ENCODE measurements around the gene PHACTR3.
A peak's percentile ranks its signal among the peaks of the same experiment; 100 is the strongest.

Gene PHACTR3

DNA sequence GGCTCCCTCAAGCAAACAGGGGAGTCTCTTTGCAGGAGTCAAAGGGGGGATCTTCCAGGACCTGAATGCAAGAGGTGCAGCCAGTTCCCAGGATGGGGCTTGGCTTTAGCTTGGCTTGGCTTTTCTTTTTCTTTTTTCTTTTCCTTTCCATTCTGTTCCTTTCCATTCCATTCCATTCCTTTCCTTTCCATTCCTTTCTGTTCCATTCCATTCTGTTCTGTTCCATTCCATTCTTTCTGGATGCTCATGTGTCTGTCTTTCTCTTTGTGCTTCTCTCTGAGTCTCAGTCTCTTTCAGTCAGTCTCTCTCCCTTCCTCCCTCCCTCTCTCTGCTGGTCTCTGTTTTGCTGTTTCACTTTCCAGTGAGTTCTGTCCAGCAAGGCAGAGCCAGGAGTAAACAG, 163.3 kb downstream of the PHACTR3 start:
- DNase-seq: no peak

DNA sequence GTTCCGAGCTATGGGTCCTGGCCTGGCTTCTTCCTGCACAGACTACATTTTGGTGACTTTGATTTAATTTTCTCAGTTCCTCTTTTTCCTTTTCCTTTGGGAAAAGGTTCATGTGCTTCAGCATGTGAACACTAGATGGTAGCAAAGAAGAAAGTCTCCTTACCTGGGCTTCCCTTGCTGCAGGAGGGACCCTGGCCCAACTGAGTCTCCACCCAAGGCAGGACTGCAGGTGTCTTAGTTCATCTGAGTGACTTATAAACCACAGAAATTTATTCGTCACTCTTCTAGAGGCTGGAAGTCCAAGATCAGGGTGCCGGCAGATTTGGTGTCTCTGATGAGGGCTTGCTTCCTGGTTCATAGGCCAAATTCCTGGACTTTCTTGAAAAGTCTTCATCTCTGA, 165.9 kb downstream of the PHACTR3 start:
- DNase-seq: no peak

DNA sequence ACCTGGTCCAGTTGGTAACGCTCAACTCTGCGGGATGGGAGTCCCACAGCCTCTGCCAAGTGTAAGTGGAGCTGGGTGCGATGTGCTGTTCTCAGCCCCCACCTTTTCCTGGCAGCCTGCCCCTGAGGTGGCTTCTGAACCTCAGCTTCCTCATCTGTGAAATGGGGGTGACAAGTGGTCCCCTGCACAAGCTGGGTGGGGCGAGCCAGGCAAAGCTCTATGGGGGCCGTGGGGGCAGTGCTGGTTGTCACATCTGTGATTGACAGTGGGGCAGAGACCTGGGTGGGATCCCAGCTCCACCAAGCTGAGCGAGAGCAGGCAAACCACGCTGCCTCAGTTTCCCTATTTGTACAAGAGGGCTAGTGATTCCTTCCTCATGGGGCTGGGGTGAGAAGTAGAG, 166.5 kb downstream of the PHACTR3 start:
- DNase-seq: no peak

GRCh38 chr20:59771506-59772372, 167.4 kb downstream of the PHACTR3 start:
- DNase-seq: no peak

GRCh38 chr20:59772373-59772705, 168.0 kb downstream of the PHACTR3 start:
- no peak for DNase-seq

DNA sequence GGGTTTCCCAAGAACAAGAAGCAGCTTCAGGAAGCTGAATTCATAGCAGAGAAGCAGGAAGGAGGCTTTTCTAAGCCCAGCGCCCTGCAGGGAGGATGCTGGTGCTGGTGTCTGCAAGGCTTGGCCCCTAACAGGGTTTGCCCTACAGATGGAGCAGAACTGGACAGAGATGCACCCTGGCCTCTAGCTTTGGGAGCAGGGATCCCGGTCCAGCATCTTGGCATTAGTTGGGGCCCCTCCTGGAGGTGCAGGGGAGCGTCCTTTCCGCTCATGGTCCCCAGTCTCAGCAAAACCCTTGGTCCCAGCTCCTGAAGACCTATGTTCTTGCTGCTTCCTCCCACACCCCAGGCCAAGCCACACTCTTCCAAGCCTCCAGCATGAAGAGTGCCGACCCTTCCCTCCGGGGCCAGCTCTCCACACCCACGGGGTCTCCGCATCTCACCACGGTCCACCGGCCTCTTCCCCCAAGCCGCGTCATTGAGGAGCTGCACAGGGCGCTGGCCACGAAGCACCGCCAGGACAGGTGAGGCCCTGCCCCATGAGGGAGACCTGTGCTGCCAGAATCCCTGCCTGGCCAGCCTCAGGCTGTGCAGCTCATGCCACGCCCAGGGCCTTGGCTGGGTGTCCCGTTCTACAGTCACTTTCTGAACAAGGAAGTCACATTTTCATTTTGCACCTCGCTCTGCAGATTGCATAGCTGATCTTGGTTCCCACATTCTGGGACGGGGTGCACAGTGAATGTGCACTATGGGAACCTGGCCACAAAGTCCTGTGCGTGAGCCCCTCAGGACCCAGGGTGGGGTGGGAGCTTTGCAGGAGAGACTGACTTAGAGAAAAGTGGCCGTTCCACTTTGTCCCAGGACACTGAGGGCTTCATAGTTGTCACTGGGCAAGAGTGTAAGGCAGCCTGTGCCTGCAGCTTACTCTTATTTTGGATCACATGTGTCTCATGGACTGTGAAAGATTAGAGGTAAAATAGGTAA, 168.9 kb downstream of the PHACTR3 start:
- no peak for DNase-seq

DNA sequence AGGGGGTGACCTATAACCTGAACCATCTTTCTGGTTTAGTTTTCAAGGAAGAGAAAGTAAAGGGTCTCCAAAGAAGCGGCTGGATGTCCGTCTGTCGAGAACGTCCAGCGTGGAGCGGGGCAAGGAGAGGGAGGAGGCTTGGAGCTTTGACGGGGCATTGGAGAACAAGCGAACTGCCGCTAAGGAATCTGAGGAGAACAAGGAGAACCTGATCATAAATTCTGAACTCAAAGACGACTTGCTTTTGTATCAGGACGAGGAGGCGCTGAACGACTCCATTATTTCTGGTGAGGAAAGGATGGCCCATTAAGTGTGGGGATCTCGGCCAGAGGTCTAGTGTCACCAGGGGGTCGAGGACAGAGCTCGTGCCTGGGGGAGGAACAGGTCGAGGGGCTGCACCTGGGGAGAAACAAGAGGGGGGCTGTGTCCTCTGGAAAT, 169.9 kb downstream of the PHACTR3 start:
- DNase-seq: no peak

GRCh38 chr20:59774921-59775686, 170.8 kb downstream of the PHACTR3 start:
- DNase-seq: no peak

- no peak for DNase-seq
Measured at GRCh38 chr20:59775687-59776055, 171.3 kb downstream of the PHACTR3 start.

DNA sequence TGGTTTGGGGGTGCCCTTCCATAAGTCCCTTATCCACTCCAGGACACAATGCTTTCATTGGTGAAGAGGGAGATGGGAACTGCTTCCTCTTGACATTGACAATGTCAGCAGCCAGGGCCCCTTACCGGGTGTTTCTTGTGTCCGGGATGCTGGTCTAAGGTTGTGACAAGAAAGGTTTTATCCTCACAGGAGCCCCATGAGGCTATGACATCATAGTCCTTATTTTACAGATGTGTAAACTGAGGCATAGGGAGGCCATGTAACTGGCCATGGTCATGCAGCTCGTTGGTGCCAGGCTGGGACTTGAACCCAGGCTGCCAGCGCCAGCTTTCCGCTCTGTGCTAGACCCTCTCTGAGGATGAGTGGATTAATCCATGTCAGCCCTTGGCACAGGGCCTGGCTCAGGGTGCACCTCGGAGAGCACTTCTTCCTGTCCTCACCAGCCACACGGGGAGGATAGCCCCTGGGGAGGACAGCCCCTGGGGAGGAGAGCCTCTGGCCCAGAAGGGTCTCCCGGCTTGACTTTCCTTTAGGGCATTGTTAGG, 171.8 kb downstream of the PHACTR3 start:
- DNase-seq: no peak

DNA sequence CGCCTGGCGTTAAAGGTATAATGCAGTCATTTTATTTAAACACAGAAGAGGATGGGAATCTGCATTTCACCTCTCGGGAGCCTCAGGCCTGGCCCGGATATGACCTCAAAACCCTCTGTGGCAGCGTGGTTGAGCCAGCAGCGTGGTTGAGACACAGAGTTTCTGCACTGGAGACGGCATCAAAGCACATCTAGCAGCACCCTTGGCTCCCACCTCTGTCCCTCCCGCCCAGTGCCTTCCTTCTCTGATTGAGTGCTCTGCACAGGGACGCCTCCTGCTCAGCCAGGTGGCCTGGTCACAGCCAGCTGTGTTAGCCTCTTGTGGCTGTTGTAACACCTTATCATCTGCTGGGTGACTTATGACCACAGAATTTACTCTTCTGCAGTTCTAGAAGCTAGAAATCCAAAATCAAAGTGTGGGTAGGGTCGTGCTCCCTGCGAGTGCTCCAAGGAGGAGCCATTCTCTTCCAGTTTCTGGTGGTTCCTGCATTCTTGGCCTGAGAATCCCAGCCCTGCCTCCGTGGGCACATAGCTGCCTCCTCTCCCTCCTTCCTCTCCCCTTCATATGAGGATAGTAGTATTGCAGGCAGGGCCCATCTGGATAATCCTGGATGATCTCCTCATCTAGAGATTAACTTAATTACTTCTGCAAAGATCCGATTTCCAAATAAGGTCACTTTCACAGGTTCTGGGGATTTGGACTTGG, 172.4 kb downstream of the PHACTR3 start:
- no peak for DNase-seq

DNA sequence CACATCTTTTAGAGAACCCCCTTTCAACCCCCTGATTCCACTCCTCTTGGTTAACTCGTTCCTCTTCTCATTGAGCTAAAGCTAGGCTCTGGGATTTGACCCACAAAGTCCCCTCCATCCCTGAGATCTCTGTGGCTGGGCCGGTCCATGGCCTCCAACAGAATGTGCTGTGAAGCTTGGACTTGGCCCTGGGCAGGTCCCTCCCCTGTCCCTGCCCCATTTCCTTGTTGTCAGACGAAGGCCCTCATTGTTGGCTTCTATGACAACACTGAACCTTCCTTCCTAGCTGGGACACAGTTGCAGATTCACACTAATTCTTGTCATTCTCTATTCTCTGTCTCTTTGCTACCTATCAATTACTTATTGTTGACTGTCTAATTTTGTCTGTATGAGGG, 173.0 kb downstream of the PHACTR3 start:
- no peak for DNase-seq

DNA sequence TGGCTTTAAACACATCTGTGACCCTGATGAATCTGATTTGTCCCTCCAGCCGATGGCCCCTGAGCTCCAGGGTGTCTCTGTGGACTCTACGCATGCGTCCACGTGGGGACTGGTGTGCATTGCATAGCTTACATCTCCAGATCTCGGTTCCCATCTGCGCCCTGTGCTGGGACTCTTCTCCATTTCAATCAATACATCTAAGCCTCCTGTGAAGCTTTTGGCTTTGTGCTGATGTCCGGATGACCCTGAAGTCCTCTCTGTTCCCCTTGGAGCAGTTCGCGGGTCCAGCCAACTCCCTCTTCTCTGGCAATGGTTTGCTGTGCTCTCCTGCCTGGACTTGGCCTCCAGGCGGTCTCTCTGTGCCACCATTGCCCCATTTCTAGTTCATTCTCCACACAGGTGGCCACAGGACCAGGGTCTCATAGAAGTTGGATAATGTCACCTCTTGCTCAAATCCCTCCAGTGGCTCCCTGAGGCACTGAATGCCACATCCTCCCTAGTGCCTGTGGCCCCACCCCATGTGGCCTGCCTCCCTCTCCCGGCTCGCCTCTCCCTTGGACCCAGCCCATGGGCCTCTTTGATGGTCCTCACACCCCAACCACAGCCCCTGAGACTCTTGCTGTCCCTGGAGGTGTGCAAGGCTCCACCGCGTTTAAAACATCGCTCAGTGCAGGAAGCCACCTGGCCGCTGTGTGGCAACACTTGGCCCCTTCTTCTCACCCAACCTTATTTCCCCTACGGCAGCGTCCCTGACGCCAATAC, 173.7 kb downstream of the PHACTR3 start:
- no peak for DNase-seq

- no peak for DNase-seq
Measured at GRCh38 chr20:59778615-59779200, 174.4 kb downstream of the PHACTR3 start.

DNA sequence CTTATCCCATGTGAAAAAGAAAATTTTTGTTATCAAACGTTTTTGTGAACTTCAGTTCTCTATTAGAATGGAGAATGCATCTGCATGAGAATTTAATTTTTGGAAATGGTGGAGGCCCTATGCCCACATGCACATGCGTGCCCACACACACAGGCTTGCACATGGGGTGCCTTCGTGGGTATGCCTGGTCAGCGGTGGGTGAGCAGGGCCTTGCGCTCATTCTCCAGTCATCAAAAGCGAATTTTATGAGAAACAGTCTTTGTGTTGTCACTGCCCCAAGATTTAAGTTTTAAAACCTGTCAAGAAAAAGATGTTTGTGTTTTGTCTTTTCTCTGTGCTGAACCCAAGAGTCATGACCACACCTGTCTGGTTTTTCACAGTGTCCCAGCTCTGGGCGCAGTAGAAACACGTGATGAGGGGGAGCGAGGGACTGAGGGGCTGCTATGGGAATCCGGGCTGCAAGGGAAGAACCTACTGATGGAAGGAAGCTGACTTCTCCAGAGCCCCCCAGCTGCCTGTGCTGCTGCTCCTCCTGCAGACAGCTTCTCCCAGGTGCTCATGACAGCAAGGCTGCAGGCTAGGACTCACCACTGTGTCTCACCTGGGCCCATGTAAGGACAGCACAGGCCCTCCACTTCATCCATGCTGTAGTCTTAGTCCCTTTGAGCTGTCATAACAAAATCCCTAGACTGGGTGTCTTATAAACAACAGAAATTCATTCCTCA, 175.5 kb downstream of the PHACTR3 start:
- DNase-seq: no peak

- no peak for DNase-seq
Measured at GRCh38 chr20:59780494-59781185, 176.3 kb downstream of the PHACTR3 start.

GRCh38 chr20:59781226-59781625, 176.9 kb downstream of the PHACTR3 start:
- DNase-seq: no peak

GRCh38 chr20:59782986-59783640, 178.8 kb downstream of the PHACTR3 start:
- peak; percentile 64 for DNase-seq

DNA sequence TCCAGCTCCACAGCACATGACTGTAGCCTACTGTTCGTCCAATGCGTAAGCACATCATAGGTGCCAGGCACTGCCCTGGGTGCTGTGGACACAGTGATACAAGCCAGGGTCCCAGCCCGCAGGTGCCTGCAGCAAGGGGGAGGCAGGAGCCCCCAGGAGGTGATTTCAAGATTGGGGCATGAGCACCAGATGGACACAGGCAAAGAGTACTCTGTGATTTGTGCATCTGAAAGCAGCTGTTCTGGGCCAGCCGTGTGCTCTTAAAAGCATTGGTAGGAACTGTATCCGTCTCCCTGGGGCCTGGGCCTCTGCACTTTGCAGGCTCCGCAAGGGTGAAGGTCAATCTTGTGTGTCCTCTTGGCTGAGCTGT, 179.3 kb downstream of the PHACTR3 start:
- no peak for DNase-seq
